DMS 273 (cell line): Measurements from ENCODE around the gene EMX2.
"Not testable (repeated sequence)": the region's sequence is repeated elsewhere in the genome, so short reads cannot be mapped to it uniquely, and the experiment has no call there.

Experiments
- DNase-seq: peaks from one replicate; lab custom pipeline; 2025; ENCODE audit not compliant: unreplicated experiment; lab: John Stamatoyannopoulos, UW

EMX2 gene

DNA sequence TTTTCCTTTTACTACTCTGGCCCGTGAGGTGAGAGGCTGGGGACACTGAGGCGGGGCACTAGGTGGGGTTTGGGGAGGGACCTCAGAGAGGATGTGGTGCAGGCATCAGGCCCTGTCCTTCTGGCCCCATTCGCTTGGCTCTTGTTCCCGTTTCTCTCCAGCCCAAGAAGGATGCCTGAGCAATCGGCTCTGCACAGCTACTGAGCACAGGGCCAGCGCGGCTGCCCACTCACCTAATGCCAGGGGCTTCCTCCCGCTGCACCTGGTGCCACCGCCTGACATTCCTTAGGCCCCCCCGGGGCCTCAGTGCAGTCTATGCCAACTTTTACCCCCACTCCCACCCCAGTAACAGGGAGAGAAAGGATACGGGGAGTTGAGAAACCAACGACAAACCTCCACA, 12.5 kb downstream of the EMX2 start:
- DNase-seq = no peak

DNA sequence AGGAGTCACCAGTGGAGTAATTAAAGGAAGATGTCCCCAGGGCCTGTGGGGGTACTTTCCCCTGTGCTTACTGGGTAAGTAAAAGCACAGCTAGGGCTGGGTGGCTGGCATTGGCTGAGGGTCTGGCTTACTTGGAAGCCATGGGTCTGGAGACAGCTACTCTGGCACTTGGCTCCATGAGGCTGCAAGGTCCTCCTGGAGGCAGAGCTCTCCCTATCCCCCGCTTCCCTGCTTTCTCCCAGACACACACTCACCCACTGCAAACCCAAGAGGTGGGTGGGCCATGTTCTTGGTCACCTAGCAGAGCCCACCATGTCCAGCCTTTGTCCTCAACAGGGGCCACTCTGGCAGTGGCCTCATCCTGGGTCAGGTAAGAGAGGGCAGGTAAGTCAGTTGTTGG, 13.3 kb downstream of the EMX2 start:
- DNase-seq = no peak

DNA sequence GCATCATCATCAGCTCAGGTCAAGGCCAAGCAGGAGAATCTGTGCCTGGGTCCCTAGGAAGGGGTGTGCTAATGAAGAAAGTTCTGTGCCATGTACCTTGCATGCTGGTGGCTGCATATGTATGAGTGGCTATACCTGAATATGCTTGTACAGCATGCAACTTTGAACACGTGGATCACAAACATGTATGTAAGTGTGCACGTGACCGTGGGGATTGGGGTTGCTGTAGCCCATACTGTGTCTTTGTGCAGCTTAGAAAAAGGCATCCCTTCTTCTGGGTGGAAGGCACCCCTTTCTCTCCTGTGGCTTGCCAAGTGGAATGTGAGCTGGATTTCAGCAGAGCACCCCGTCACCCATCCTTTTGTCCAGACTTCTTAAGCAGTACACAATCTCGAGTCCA, 13.8 kb downstream of the EMX2 start:
- no peak for DNase-seq

DNA sequence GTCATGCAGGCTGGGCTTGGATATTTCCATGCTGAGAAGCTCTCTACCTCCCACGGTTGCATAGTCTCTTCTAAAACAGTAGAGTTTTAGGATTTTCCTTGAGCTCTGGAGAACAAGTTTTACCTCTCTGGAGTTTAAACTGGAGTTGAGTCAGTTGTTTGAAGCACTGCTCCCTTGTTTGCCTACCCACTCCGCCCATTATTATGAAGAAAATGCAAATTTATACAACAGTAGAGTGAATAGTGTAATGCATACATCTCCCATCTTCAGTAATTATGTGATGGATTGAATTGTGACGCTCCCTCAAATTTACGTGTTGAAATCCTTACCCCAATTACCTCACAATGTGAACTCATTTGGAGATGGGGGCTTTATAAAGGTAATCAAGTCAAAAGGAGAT, 17.2 kb downstream of the EMX2 start:
- no peak for DNase-seq

DNA sequence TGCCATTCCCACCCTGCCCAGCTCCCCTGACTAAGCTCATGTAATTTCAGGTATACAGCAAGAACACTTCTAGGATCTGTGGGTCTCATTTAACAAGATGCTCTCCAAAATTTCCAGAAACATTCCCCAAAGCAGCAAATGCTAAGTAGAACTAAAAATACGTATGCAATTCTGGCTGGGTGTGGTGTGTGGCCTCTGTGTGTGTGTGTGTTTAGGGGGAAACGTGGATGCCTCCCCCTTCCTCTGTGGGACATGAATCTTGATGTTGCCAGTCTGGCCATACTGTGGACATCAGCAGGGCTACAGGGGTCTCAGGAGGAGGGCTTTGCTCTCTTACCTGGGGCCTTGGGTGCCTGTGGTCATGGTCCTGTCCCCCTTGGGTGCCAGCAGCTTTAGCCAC, 18.4 kb downstream of the EMX2 start:
- DNase-seq = no peak

DNA sequence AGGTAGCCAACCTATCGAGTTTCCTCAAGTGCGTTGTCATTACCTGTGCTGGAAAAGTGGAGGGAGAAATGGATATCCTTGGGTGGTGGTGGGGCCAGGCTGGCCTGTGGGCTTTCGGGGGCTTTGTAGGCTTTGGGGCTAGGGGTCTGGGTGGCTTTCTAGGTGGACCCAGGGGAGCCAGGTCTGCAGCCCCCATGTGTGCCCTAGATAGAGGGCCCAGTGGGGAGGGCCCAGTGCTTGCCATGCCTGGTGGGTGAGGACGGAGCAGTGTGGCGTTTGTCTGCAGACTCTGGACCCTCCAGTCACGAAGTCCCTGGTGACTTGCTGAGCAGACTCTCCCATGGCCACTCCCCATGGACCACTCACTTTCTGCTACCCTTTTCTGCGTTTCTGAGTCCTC, 19.7 kb downstream of the EMX2 start:
- no peak for DNase-seq

DNA sequence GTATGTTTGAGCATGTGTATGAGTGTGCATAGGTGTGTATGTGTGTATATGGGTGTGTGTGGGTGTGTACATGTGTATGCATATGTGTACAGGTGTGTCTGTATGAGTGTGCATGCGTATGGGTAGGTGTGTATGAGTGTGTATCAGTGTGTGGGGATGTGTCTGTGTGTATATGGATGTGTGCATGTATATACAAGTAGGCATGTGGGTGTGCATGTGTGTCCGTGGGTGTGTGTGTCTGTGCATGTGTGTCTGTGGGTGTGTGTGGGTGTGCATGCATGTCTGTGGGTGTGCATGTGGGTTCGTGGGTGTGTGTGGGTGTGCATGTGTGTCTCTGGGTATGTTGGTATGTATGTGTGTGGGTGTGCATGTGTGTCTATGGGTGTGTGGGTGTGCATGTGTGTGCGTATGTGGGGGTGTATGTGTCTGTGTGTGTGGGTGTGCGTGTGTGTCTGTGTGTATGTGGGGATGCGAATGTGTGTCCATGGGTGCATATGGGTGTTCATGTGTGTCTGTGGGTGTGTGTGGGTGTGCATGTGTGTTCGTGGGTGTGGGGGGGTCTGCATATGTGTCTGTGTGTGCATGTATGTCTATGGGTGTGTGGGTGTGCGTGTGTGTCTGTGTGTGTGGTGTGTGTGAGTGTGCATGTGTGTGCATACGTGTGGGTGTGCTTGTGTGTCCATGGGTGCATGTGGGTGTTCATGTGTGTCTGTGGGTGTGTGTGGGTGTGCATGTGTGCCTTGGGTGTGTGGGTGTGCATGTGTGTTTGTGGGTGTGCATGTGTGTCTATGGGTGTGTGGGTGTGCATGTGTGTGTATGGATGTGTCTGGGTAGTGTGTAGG, 20.6 kb downstream of the EMX2 start:
- DNase-seq = no peak

DNA sequence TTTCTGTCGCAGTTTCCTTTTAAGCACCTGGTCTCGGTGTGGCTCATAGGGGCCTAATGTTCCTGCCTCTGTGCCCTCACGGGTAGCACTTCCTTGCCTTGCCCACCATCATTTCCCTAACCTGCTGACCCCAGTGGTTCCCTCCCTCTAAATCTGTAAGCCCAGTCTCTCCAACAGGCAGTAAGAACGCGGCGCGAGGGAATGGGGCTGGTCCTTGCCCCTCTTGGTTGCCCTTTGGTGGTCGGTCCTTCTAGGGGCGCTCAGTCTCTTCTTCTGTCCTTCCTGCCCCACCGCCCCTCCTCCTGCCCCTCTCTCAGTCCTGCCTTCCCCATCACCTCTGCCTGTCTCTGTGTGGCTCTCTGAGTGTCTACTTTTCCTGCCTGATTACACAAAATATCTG, 21.2 kb downstream of the EMX2 start:
- no peak for DNase-seq

DNA sequence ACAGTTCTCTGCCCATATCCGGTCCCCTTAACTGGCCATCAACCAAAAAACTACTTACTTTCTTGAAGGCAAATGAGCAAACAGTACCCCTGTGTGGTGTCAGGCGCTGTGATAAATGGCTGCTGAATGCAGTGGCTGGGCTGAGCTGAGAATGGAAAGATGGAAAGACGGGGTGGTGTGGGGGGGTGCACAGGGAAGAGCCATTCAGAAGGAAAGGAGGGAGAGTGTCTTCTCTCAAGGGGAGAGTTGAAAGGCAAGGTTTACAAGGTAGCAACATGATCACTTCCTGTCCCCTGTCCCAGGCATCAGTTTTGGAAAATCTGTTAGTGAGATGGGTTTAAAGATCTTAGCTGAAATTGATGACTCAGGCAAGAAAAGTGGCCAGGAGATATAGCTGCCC, 22.5 kb downstream of the EMX2 start:
- DNase-seq = no peak

DNA sequence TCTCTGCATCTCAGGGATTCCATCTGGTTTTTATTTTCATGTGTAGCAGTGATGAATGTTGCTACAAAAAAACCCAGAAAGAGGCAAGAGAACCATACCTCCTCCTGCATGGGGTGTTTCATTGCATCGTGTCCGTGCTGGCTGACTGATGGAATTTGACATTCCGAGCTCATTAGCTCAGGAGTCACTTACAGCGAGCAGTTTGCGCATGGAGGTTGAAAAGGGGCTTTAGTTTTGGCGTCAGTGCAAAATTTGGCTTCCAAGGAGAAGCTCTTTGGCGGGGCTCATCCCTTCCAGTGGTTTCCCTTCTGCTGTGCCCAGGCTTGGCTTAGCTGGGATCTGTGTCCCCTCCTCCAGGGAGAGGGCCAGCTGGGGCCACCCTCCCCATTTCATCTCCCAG, 25.8 kb downstream of the EMX2 start:
- no peak for DNase-seq

DNA sequence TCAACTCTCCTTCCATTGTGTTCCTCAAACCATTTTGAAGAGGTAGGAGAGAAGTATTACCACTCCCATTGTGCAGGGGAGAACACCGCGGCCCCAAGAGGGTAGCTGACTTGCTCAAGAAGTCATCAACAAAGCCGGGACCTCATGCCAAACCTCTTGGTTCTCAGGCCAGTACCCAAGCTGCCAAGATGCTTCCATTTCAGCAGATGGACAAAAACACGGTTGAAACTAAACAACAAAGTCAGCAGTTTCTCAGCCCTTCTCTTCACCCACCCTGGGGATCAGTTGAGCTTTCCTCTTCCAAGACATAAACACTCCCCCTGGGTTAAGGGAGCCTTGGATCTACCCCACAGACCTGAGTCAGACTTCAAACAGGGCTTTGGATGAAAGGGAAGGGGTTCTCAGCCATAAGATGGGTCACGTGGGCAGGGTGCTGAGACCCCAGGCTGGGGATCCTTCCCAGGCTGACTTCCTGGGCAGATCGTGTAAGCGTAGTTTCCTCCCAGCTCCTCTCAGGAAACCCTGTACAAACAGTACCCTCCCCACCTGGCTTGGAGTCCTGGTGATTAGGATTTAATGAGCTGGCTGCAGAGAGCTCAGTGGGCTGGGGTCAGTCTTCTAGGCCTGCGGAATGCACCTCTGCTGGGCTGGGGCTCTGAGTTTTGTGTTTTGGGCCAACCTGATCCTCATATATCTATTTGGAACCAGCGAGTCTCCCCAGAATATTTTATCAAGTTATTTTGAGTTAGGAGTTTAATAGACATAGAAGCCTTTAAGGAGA, 27.3 kb downstream of the EMX2 start:
- no peak for DNase-seq

DNA sequence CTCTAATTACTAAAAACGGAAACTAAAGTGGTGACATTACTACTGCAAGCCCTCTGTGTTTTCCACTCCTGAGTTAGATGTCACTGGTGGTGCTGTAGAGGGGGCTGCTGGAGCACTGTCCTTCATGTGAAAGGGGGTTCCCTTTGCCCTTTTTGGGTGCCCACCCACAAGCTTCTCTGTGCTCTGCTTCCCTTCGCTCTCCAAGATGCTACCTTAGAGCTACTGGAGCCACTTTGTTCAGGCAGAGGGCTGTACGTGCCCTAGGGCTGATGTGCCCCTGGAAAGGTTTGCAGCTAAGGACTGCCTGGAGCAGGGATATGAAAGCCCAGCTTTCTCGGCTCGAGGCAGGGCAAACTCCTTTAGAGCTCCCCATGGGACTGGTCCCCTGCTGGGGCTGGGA, 28.3 kb downstream of the EMX2 start:
- DNase-seq = no peak

DNA sequence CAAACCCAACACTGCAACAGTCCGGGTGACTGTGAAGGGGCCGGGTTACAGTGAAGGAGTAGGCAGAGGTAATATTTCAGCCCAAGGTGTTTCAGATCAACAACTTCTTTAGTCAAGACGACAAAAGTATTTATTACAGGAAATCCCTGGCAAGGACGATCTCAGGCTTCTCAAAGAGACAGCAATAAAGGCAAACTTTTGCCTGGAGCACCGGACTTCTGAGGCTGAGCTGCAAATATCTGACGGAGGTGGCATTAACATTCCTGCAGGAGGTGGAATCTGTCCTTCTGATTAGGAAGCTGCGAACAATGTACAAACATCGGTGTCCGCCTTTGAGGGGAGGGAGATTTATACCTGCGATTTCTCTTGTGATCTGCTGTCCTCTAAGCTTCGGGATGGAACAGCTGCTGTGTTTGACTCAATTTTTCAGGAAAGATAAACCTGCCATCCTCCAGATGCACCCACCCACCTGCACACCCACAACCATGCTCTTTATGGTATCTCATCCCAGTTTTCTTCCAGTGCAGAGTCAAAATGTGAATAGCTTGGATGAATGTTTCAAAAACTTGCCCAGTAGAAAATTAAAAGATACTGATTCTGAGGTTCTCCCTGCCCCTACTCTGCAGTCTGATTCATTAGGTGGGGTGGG, 32.1 kb downstream of the EMX2 start:
- DNase-seq = no peak

DNA sequence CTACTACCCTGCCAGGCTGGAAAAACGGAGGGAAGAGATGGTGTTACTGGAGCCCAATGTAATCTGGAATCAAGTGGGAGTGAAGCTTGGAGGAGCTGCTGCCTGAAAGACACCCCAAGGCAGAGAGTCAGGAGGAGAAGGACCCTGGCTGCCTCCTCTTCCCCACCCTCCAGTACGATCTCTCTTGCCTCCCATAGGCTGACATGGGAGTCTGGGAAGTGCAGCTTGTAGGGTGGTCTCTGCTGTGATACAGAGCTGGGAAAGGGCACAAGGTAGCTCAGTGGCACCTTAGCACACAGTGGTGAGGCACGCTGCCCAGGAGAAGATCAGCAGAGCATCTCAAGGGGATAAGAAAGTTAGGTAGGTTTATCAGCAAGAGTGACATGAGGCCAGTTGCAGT, 35.9 kb downstream of the EMX2 start:
- DNase-seq = no peak

DNA sequence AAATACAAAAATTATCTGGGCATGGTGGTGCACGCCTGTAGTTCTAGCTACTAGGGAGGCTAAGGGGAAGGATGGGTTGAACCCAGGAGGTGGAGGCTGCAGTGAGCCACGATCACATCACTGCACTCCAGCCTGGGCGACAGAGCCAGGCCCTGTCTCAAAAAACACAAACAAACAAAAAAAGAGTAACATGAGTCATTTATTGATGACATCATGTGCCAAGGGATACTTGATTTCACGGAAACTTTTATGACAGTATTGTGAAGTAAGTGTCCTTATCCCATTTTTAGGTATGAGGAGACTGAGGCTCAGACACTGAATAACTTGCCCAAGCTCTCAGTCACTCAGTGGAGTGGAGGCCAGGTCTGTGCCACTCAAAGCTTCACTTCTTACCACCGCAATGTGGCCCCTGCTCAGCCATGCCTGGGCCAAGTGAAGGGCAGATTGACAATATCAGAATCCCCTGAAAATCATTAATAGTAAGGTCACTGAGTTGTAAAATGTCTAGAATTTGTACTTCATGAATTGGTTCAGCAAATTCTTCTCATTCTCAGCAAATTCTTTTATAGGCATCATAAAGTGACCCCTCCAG, 36.5 kb downstream of the EMX2 start:
- no peak for DNase-seq

DNA sequence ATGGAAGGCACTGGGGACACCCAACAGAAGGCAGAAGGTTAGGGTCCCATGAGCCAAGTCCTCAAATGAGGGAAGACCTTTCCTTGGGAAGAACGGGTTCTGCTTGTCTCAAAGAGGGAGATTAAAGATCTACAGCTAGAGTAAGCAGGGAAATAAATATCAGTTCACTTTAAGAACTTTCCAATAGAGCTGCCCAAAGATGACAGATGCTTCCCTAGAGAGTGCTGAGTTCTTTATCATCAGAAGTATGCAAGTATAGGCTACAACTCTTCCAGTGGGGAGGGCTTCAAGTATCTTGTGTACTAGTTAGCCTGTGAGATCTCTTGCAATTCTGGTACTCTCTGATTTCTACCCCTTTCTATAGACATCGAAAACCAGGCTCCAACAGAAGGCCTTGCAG, 39.4 kb downstream of the EMX2 start:
- no peak for DNase-seq

DNA sequence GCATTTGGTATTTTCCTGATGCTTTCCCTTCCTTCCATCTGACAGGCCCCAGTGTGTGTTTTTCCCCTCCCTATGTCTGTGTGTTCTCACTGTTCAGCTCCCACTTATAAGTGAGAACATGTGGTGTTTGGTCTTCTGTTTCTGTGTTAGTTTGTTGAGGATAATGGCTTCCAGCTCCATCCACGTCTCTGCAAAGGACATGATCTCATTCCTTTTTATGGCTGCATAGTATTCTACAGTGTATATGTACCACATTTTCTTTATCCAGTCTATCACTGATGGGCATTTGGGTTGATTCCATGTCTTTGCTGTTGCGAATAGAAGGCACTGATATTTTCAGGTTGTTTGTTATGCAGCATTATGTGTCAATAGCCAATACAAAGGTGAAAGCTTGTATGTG, 42.3 kb downstream of the EMX2 start:
- DNase-seq = not testable (repeated sequence)

DNA sequence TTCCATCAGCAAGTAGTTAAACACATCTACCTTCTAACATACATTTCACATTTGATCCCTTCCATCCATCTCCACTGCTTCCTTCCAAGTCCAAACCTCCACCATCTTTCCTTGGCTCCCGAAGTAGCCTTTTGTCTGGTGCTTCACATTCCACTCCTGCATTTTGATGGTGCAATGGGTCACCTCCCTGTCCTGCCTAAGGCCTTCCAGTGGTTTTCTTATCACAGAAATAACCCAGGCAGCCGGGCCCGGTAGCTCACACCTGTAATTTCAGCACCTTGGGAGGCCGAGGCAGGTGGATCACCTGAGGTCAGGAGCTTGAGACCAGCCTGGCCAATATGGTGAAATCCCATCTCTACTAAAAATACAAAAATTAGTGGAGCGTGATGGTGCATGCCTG, 44.5 kb downstream of the EMX2 start:
- DNase-seq = no peak

DNA sequence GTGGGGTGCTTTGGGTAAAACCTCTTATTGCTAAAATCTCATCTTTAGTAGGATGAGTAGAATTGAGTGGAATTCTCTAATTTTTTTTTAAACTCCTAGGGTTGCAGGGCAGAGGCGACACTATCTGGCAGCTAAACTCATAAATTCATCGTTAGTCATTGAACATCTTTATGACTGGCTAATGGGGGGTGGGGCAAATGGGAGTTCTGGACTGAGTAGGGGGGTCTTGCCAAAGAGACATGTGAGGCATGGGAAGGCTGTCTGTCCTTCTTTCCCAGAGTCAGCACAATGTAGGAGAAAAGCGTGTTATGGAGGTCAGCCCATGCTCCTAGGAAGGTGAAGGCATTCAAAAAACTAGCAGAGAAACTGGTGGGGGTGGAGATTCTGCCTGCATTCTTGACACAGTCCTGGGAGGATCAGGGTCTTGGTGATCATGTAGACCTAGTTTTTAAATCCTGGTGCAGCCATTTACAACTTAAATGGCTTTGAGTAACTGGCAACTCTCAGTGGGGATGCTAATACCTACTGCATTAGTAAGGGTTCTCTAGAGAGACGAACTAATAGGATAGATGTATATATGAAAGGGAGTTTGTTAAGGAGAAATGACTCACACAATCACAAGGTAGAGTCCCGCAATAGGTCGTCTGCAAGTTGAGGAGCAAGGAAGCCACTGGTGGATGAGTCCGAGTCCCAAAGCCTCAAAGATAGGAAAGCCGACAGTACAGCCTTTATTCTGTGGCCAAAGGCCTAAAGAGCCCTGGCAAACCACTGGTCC, 47.7 kb downstream of the EMX2 start:
- no peak for DNase-seq

DNA sequence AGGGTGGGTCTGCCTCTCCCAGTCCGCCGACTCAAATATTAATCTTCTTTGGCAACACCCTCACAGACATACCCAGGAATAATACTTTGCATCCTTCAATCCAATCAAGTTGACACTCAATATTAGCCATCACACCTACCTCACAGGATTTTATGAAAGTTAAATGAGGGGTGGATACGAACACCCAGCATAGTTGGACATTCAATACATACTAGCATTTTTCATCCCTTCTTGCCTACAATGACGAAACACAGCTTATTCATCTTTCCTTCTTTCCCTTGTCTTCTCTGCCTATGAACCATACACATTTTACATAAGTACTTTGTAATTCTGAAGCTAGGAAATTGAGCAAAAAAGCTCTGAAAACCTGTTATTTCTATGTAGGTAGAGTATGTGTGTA, 48.5 kb downstream of the EMX2 start:
- DNase-seq = no peak

DNA sequence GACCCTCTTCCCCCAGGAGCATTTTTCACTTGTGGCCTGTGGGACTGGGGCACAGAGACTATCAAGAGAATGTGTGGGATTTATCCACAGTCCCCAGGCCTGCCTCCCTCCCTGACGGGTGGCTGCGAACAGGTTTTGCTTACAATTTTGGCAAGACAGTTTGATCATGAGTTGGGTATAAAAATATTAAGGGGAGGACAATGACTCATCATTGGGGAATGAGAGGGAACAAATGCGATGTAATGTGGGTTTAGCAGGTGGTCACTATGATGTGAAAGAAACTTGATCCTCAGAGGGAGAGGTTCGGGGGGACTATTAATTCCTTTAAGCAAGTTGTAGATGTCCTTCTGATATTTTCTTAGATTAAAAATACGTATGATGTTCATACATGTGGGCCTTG, 52.2 kb downstream of the EMX2 start:
- DNase-seq = no peak
